Activated CD8-positive, alpha-beta memory T cell treated with anti-CD3 and anti-CD28 coated beads for 1 hour (primary cell): ENCODE data around the gene TIMM17A.
"Not testable (repeated sequence)": the region's sequence is repeated elsewhere in the genome, so short reads cannot be mapped to it uniquely, and the experiment has no call there.

ENCODE experiments used
- DNase-seq, 2 donors: peaks; one replicate each; pipeline ENCODE4 v3.0.0-alpha.2; 2020; ENCODE audit warnings: low read depth in 1 of 2; ENCODE audit errors: extremely low read depth in 1 of 2

The TIMM17A gene

DNA sequence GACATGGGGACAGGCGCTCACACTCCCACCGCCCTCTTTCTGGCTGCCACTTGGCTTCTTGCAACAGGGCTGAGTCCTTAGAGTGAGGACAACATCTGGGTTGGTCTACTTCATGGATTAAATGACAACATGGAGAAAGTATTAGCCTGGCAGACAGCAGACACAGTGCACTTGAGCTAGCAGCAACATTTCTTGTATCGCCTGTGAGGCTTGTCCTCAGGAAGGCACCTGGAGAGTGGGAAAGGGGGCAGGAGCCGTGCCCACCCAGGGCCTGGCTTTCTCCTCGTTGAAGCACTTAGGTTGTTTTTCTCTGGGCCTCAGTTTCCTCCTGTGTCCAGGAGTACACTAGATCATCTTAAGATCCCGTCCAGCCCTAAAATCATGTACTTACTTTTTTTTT lies 58.8 kb downstream of the TIMM17A start:
- DNase-seq: no peak

DNA sequence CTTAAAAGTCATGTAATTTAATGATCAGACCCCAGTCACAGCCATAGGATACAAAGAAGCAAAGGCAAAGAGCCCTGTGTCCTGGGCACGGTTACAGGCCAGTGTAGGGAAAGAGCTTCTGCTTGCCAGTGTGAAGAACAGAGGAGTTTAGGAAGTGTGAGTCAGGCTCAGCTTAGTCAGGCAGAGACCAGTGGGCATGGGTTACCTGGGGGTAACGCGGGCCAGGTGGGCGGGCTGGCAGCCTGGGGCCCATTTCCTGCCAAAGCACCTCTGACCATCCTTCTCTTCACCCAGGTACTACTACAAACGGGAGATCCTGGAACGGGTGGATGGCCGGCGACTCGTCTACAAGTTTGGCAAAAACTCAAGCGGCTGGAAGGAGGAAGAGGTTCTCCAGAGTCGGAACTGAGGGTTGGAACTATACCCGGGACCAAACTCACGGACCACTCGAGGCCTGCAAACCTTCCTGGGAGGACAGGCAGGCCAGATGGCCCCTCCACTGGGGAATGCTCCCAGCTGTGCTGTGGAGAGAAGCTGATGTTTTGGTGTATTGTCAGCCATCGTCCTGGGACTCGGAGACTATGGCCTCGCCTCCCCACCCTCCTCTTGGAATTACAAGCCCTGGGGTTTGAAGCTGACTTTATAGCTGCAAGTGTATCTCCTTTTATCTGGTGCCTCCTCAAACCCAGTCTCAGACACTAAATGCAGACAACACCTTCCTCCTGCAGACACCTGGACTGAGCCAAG lies 59.8 kb downstream of the TIMM17A start:
- DNase-seq: no peak

DNA sequence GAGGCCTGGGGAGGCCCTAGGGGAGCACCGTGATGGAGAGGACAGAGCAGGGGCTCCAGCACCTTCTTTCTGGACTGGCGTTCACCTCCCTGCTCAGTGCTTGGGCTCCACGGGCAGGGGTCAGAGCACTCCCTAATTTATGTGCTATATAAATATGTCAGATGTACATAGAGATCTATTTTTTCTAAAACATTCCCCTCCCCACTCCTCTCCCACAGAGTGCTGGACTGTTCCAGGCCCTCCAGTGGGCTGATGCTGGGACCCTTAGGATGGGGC lies 60.3 kb downstream of the TIMM17A start:
- DNase-seq: no peak

DNA sequence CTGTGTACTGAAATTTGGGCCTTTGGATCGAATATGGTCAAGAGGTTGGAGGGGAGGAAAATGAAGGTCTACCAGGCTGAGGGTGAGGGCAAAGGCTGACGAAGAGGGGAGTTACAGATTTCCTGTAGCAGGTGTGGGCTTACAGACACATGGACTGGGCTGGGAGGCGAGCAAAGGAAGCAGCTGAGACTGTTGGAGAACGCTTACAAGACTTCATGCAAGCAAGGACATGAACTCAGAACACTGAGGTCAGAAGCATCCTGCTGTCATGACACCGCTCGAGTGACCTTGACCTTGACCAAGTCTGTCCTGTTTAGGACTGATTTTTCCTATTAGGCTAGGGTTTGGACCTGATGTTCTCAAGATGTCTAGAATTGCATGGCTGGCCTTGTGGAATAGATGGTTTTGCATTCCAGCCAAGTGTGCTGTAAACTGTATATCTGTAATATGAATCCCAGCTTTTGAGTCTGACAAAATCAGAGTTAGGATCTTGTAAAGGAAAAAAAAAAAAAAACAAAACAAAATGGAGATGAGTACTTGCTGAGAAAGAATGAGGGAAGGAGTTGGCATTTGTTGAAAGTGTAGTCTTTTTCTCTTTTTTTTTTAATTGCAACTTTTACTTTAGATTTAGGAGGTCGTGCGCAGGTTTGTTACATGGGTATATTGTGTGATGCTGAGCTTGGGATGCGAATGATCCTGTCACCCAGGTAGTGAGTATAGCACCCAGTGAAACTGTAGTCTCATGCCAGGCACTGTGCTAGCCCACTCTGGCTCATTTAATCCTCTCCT lies 60.9 kb downstream of the TIMM17A start:
- DNase-seq: no peak

DNA sequence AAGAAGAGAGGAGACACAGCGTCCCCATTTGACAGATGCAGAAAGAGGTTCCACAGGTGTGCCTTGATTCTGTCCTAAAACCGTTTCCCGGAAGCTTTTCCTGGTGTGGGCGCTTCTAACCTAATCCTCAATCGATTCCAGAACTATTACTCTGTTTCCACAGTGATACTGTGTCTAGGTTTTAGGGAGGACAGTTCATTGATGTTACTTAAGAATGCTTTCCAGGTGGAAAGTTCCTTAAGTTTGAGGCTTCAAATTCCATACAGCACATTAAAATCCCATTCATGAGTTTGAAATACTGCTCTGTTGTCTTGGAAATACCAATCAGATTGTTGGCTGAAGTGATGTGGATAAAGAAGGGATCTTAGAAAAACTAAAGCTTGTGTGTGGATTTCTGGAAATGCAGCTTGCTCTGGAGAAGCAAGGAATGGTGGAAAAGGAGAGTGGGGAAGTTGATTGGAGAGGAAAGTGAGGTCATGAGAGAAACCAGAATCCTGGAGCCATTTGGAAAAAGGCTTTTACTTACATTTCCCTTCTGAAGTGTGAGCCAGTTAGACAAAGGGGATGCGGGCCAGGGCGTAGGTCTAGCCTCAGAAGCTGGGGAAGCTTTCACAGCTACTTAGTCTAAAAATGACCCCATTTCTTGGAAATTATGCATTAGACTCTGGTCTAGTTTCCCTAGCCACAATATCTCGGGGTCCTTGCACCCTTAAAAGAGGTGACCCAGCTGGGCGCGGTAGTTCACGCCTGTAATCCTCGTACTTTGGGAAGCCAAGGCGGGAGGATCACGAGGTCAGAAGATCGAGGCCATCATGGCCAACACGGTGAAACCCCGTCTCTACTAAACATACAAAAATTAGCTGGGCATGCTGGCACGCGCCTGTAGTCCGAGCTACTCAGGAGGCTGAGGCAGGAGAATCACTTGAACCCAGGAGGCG lies 61.8 kb downstream of the TIMM17A start:
- DNase-seq: no peak

DNA sequence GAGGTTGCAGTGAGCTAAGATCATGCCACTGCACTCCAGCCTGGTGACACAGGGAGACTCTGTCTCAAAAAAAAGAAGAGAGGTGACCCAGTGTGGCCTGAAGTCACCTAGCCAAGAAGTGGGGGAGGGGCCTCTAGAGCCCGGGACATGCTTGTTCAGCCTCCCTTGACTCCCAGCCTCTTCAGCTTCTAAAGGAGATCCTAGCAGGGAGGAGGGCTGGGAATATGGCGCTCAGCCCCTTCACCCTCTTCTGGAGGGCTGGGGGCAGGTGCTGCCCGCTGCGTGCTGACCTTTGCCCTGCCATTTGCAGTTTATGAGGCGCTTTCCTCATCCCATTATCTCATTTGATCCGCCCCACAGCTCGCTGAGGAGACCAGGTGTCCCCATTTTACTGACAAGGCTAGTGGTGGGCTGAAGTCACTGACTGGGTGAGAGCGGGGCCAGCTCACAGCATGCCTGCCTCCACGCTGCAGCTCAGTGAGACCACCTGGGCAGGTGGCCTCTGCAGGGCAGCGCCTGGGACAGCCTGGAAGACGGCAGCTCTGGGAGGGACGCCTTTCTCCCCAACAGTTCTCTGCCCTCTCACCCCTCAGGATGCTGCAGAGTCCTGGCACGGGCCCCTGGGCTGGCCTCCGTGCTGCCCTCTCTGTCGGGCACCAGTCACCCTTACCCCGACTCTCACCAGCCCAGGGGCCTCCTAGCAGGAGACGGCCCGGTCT lies 62.6 kb downstream of the TIMM17A start:
- no peak for DNase-seq

DNA sequence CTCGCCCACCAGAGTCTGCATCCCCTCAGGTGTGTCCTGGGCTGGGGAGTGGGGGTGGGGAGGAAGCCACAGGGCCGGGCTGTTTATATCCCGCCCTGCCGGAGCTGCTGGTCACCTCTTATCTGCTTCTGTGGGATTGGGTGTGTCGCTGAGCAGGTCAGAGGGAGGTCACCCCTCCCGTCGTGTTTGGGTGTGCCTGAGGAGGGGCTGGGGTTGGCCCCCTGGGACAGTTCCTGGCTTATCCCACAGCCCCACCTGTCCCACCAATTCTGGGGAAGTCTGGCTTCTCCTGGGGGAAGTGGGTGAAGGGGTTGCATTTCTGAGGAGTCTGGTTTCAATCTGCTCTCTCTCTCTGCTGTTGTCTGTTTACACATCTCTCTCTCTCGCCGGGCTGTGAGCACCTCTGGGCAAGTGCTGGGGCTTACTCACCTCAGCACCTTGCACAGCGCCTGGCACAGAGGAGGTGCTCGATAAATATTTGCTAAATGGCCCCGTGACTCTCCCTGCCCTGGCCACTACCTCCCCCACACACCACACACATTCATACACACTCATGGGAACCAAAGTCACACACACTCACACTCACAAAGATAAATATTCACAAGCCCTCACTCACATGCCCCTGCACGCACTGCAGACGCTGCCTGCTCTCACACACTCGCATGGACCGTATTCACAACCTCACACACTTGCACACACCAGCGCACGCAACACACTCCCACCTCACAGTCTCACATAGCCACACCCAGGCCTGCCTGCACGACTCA lies 63.3 kb downstream of the TIMM17A start:
- no peak for DNase-seq

DNA sequence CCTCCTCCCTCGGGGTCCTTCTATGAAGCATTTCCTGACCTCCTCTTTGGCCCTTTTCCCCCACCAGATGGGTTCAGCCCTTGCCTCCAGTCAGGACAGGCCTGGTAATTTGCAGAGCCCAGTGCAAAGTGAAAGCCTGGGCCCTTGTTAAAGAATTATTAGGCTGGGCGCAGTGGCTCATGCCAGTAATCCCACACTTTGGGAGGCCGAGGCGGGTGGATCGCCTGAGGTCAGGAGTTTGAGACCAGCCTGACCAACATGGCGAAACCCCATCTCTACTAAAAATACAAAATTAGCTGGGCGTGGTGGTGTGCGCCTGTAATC lies 63.9 kb downstream of the TIMM17A start:
- not testable (repeated sequence) for DNase-seq
